Posterior cingulate gyrus (tissue), 11 donors: ENCODE measurements around the gene PFKFB4.

Experiments
- DNase-seq, 10 donors: peaks; one replicate each; pipeline versions ENCODE4 v3.0.0 to v3.0.0-alpha.2; 2020 to 2021; ENCODE audit warnings: mixed read lengths in 3 of 10
- intact Hi-C: fragments of 100-400 bp; cut with DNase I; formaldehyde crosslinking; loops from one replicate; pipeline ENCODE4 v1.15.1; 2023

The PFKFB4 gene

GRCh38 chr3:48587686-48588085 lies 31.1 kb upstream of the PFKFB4 start:
- DNase-seq, result no peak
- intact Hi-C loops, result no loop called here

- no peak for DNase-seq
- intact Hi-C loops, result no loop called here
Measured at GRCh38 chr3:48585411-48585810, 28.8 kb upstream of the PFKFB4 start.

GRCh38 chr3:48584836-48585235 lies 28.2 kb upstream of the PFKFB4 start:
- DNase-seq, result no peak
- intact Hi-C loops, result no loop called here

GRCh38 chr3:48581621-48582481 lies 25.2 kb upstream of the PFKFB4 start:
- intact Hi-C loops, result no loop called here
- DNase-seq, result no peak

GRCh38 chr3:48576647-48577046 lies 20.0 kb upstream of the PFKFB4 start:
- no peak for DNase-seq
- intact Hi-C loops, result no loop called here

- intact Hi-C loops, result no loop called here
Measured at GRCh38 chr3:48575366-48575765, 18.8 kb upstream of the PFKFB4 start.

GRCh38 chr3:48573973-48574585 lies 17.5 kb upstream of the PFKFB4 start:
- DNase-seq, result no peak
- intact Hi-C loops, result no loop called here

More at GRCh38 chr3:48575366-48575765, 18.8 kb upstream of the PFKFB4 start:
- DNase-seq, result no peak

GRCh38 chr3:48572517-48572916 lies 15.9 kb upstream of the PFKFB4 start:
- intact Hi-C loops, result no loop called here
- no peak for DNase-seq

- no peak for DNase-seq
- intact Hi-C loops, result no loop called here
Measured at GRCh38 chr3:48571938-48572337, 15.3 kb upstream of the PFKFB4 start.

GRCh38 chr3:48569808-48570450 lies 13.3 kb upstream of the PFKFB4 start:
- no peak for DNase-seq
- intact Hi-C loops, result no loop called here

GRCh38 chr3:48569400-48569799 lies 12.8 kb upstream of the PFKFB4 start:
- intact Hi-C loops, result no loop called here
- no peak for DNase-seq

GRCh38 chr3:48568476-48568875 lies 11.9 kb upstream of the PFKFB4 start:
- intact Hi-C loops, result no loop called here
- no peak for DNase-seq

- intact Hi-C loops, result no loop called here
- DNase-seq, result no peak
Measured at GRCh38 chr3:48567500-48567899, 10.9 kb upstream of the PFKFB4 start.

GRCh38 chr3:48567090-48567489 lies 10.5 kb upstream of the PFKFB4 start:
- DNase-seq, result no peak
- intact Hi-C loops, result no loop called here

- intact Hi-C loops, result no loop called here
- no peak for DNase-seq
Measured at GRCh38 chr3:48566401-48566760, 9.8 kb upstream of the PFKFB4 start.

- intact Hi-C loops, result no loop called here
- DNase-seq, result no peak
Measured at GRCh38 chr3:48565591-48566400, 9.2 kb upstream of the PFKFB4 start.

- DNase-seq, result peak in 1 of 10 donors; percentile 71
- intact Hi-C loops, result no loop called here
Measured at GRCh38 chr3:48565186-48565585, 8.6 kb upstream of the PFKFB4 start.

- intact Hi-C loops, result loop anchor here (5.0 kb wide), 1 partner anchor 38 kb away; no protein-coding TSS in a partner anchor
- no peak for DNase-seq
Measured at GRCh38 chr3:48564667-48565066, 8.1 kb upstream of the PFKFB4 start.

GRCh38 chr3:48564022-48564421 lies 7.4 kb upstream of the PFKFB4 start:
- DNase-seq, result peak in 6 of 10 donors; percentile 44 to 96 (median 68)
- intact Hi-C loops, result loop anchor here (5.0 kb wide), 1 partner anchor 38 kb away; no protein-coding TSS in a partner anchor

- intact Hi-C loops, result loop anchor here (5.0 kb wide), 1 partner anchor 39 kb away; no protein-coding TSS in a partner anchor
- no peak for DNase-seq
Measured at GRCh38 chr3:48563382-48563918, 6.8 kb upstream of the PFKFB4 start, which contains the start of gene UCN2. TSS of gene UCN2 (minus strand) at chr3:48563781. CDS start at chr3:48563124, 657 bp downstream.
